ENCODE measurements around the gene SMIM33. TPM values are rescaled to one million over a fixed set of nuclear protein-coding genes. Genes with fewer than 3 reads are reported as not detected.

Gene SMIM33
- total and polyA plus RNA-seq, 2 of the 13 experiments (the other 11 are each of a cell fraction or from before 2014, with no cell fraction given) = not detected

GRCh38 chr5:139517683-139518564 is 47.1 kb downstream of the SMIM33 start (continued):
- TF ChIP-seq CCDC6 (CRISPR knock-in tag; IDR thresholded peaks at IDR 0.05) (peak; percentile 87), LBX2 (CRISPR knock-in tag; IDR thresholded peaks at IDR 0.05; ENCODE audit: borderline replicate concordance) (peak; percentile 87; the same call in 1 of the 2 replicates), CSRNP2 (CRISPR knock-in tag; conservative IDR thresholded peaks at IDR 0.05; ENCODE audit: low read depth) (no peak), KLF15 (CRISPR knock-in tag; IDR thresholded peaks at IDR 0.05; ENCODE audit: borderline replicate concordance) (0 out of 2 replicates have a peak, but pooled peaks have one; percentile 28), FOXP1 (IDR thresholded peaks at IDR 0.05) (no peak), FOXP1 (CRISPR knock-in tag; IDR thresholded peaks at IDR 0.05) (no peak; the same call in 1 of the 2 replicates), ATF5 (CRISPR knock-in tag; IDR thresholded peaks at IDR 0.05; ENCODE audit: low read depth) (0 out of 2 replicates have a peak, but pooled peaks have one; percentile 82), ZNF570 (CRISPR knock-in tag; IDR thresholded peaks at IDR 0.05; ENCODE audit: borderline replicate concordance) (no peak), ZSCAN5A (CRISPR knock-in tag; IDR thresholded peaks at IDR 0.05; ENCODE audit: borderline replicate concordance) (no peak), NR2F6 (IDR thresholded peaks at IDR 0.05) (peak; percentile 63), NR2F6 (CRISPR knock-in tag; IDR thresholded peaks at IDR 0.05) (peak; percentile 73), TBL1XR1 (IDR thresholded peaks at IDR 0.05; ENCODE audit: borderline replicate concordance, low read length, partially characterized antibody) (no peak), ZNF232 (CRISPR knock-in tag; IDR thresholded peaks at IDR 0.05; ENCODE audit: borderline replicate concordance) (no peak), RFX3 (CRISPR knock-in tag; IDR thresholded peaks at IDR 0.05) (no peak)

Small RNA genes within 50 kb of the gene (small RNA-seq; reads per million reads assigned to genes)
- gene RNU5B-4P (ENCODE audit: insufficient read depth in 2 of 3, insufficient read length in 3 of 3, low read depth in 2 of 3, low replicate concordance in 1 of 3) = 0 reads per million in 3 experiments

Other genes starting within 250 kb of the SMIM33 start
- 341 and 484 TPM in 2 replicates for gene MATR3, start 177.3 kb upstream of the SMIM33 start, total RNA-seq (2016; rRNA removed; fragmentation: Illumina TruSeq; extraction: Trizol)
- gene MATR3, start 177.3 kb upstream of the SMIM33 start, polyA plus RNA-seq (2011; rRNA removed) = 84.6 and 94.2 TPM in 2 replicates
- gene PAIP2, start 129.2 kb upstream of the SMIM33 start, total RNA-seq (2016; rRNA removed; fragmentation: Illumina TruSeq; extraction: Trizol) = 61.5 and 104 TPM in 2 replicates
- 56.5 and 76.3 TPM in 2 replicates for gene PAIP2, start 129.2 kb upstream of the SMIM33 start, polyA plus RNA-seq (2011; rRNA removed)
- gene SLC23A1, start 87.7 kb upstream of the SMIM33 start, total RNA-seq (2016; rRNA removed; fragmentation: Illumina TruSeq; extraction: Trizol) = 3.6 and 6.6 TPM in 2 replicates
- 6.0 and 7.0 TPM in 2 replicates for gene SLC23A1, start 87.7 kb upstream of the SMIM33 start, polyA plus RNA-seq (2011; rRNA removed)
- gene MZB1, start 81.1 kb upstream of the SMIM33 start, total RNA-seq (2016; rRNA removed; fragmentation: Illumina TruSeq; extraction: Trizol) = 0.27 and 0.31 TPM in 2 replicates
- gene MZB1, start 81.1 kb upstream of the SMIM33 start, polyA plus RNA-seq (2011; rRNA removed) = 0.35 and 0.40 TPM in 2 replicates
- 0.28 and 0.69 TPM in 2 replicates for gene PROB1, start 75.9 kb upstream of the SMIM33 start, total RNA-seq (2016; rRNA removed; fragmentation: Illumina TruSeq; extraction: Trizol)
- 1.1 and 1.9 TPM in 2 replicates for gene PROB1, start 75.9 kb upstream of the SMIM33 start, polyA plus RNA-seq (2011; rRNA removed)
- 11.1 and 13.0 TPM in 2 replicates for gene SPATA24, start 66.9 kb upstream of the SMIM33 start, total RNA-seq (2016; rRNA removed; fragmentation: Illumina TruSeq; extraction: Trizol)
- 6.0 and 8.5 TPM in 2 replicates for gene SPATA24, start 66.9 kb upstream of the SMIM33 start, polyA plus RNA-seq (2011; rRNA removed)
- gene DNAJC18, start 31.5 kb upstream of the SMIM33 start, total RNA-seq (2016; rRNA removed; fragmentation: Illumina TruSeq; extraction: Trizol) = 6.5 and 9.6 TPM in 2 replicates
- 5.7 and 6.6 TPM in 2 replicates for gene DNAJC18, start 31.5 kb upstream of the SMIM33 start, polyA plus RNA-seq (2011; rRNA removed)
- gene ECSCR, start 8.3 kb upstream of the SMIM33 start, total RNA-seq (2016; rRNA removed; fragmentation: Illumina TruSeq; extraction: Trizol) = not detected in 2 replicates
- 0.13 and 0.18 TPM in 2 replicates for gene ECSCR, start 8.3 kb upstream of the SMIM33 start, polyA plus RNA-seq (2011; rRNA removed)
- 0.56 and 1.3 TPM in 2 replicates for gene STING1, start 11.8 kb downstream of the SMIM33 start, total RNA-seq (2016; rRNA removed; fragmentation: Illumina TruSeq; extraction: Trizol)
- gene STING1, start 11.8 kb downstream of the SMIM33 start, polyA plus RNA-seq (2011; rRNA removed) = 4.4 and 5.1 TPM in 2 replicates
- gene UBE2D2, start 90.3 kb downstream of the SMIM33 start, total RNA-seq (2016; rRNA removed; fragmentation: Illumina TruSeq; extraction: Trizol) = 109 and 118 TPM in 2 replicates
- gene UBE2D2, start 90.3 kb downstream of the SMIM33 start, polyA plus RNA-seq (2011; rRNA removed) = 59.9 and 79.1 TPM in 2 replicates
- gene CXXC5, start 177.3 kb downstream of the SMIM33 start, total RNA-seq (2016; rRNA removed; fragmentation: Illumina TruSeq; extraction: Trizol) = 30.7 and 33.0 TPM in 2 replicates
- gene CXXC5, start 177.3 kb downstream of the SMIM33 start, polyA plus RNA-seq (2011; rRNA removed) = 27.9 and 32.3 TPM in 2 replicates

Data from HepG2 (cell line).